HL-60/S4 (cell line): Measurements from ENCODE around the gene FHOD1.

Experiments
- in situ Hi-C: fragments of 300-500 bp; cut with MboI; formaldehyde crosslinking; loops from 2 replicates; pipeline ENCODE4 v1.14.3; 2022; ENCODE audit warnings: low sequenced_read_pairs

The FHOD1 gene

GRCh38 chr16:67179421-67180080 lies 67.7 kb downstream of the FHOD1 start:
- in situ Hi-C loops, result no loop called here
